GM12878 (cell line): Measurements from ENCODE around the gene PVALEF. TPM values are rescaled to one million over a fixed set of nuclear protein-coding genes. Genes with fewer than 3 reads are reported as not detected.

Source experiments
- ATAC-seq: fragments of 200-7000 bp; cut with Tn5 transposase; 3 replicates; pipeline ENCODE4 v1.9.1; 2020; ENCODE audit warnings: mild to moderate bottlenecking, moderate library complexity
- BruUV-seq: library from RNA; stranded (reverse); fragments of 400-500 nt; replicated peaks from 2 replicates; lab custom pipeline; 2021; lab: Mats Ljungman, UMichigan
- CTCF ChIA-PET: fragments of 300-600 bp; sonication (Branson Sonifier 250); formaldehyde crosslinking; extraction: SDS; loops from one replicate; lab custom pipeline; 2021; ENCODE audit warnings: inconsistent platforms; lab: Yijun Ruan, JAX
- POLR2A ChIA-PET: fragments of 350-600 bp; formaldehyde crosslinking; extraction: SDS; loops from one replicate; lab custom pipeline; 2021; ENCODE audit warnings: inconsistent platforms; lab: Charles Lee
- RAD21 ChIA-PET: fragments of 300-600 bp; sonication (Branson Sonifier 250); formaldehyde crosslinking; loops from one replicate; lab custom pipeline; 2023; ENCODE audit warnings: antibody characterized with exemption; ENCODE audit not compliant: unreplicated experiment; lab: Charles Lee
- SMC1A ChIA-PET: fragments of 300-600 bp; sonication (Branson Sonifier 250); formaldehyde crosslinking; loops from one replicate; lab custom pipeline; 2023; ENCODE audit not compliant: unreplicated experiment, uncharacterized antibody; lab: Charles Lee
- DNase-seq: peaks from one replicate; pipeline ENCODE4 v3.0.0-alpha.2; 2011; ENCODE audit warnings: low read depth, low spot score
- FAIRE-seq: peaks from 3 replicates; lab custom pipeline; 2011; peaks lifted over from hg19 to GRCh38; lab: Jason Lieb, UNC
- H2AFZ ChIP-seq: 2 replicates; pipeline ENCODE4 v1.6.0; 2011; ENCODE audit warnings: low read depth, low read length, control low read depth; ENCODE audit not compliant: control insufficient read depth
- H3K27ac ChIP-seq: 2 replicates; pipeline ENCODE4 v1.5.1; 2011; ENCODE audit warnings: control low read depth; ENCODE audit not compliant: control insufficient read depth, insufficient read depth
- H3K27me3 ChIP-seq, 2 experiments: replicated peaks in 1 of 2; 2 replicates each; pipeline versions ENCODE4 v1.6.0 to v1.6.1; 2011; ENCODE audit warnings: low read length in 1 of 2; ENCODE audit not compliant: control insufficient read depth in 2 of 2, insufficient read depth in 2 of 2
- H3K36me3 ChIP-seq, 2 experiments: 2 replicates each; pipeline ENCODE4 v1.5.1; 2011; ENCODE audit warnings: low read length in 1 of 2; ENCODE audit not compliant: control insufficient read depth in 2 of 2, insufficient read depth in 2 of 2
- H3K4me1 ChIP-seq: 2 replicates; pipeline ENCODE4 v1.6.1; 2011; ENCODE audit warnings: mild to moderate bottlenecking, low read length, moderate library complexity, mixed read lengths; ENCODE audit not compliant: control insufficient read depth, insufficient read depth
- H3K4me2 ChIP-seq: 2 replicates; pipeline ENCODE4 v1.6.0; 2011; ENCODE audit warnings: control low read depth; ENCODE audit not compliant: control insufficient read depth, insufficient read depth
- H3K4me3 ChIP-seq: fragments of 200-600 bp; sonication (generic); 2 replicates; pipeline ENCODE4 v1.5.1; 2016
- H3K79me2 ChIP-seq: 2 replicates; pipeline ENCODE4 v1.6.0; 2011; ENCODE audit warnings: low read length; ENCODE audit not compliant: control insufficient read depth, insufficient read depth
- H3K9ac ChIP-seq: 2 replicates; pipeline ENCODE4 v1.8.0; 2011; ENCODE audit warnings: low read length, control low read depth, mixed read lengths; ENCODE audit not compliant: control insufficient read depth, insufficient read depth
- H3K9me3 ChIP-seq: replicated peaks from 3 replicates; pipeline ENCODE4 v1.5.1; 2011; ENCODE audit warnings: mild to moderate bottlenecking, low read length; ENCODE audit not compliant: control insufficient read depth, insufficient read depth
- H4K20me1 ChIP-seq: 2 replicates; pipeline ENCODE4 v1.6.0; 2011; ENCODE audit not compliant: control insufficient read depth, insufficient read depth
- CTCF ChIP-seq, 3 experiments: IDR thresholded peaks in 2 of 3; conservative IDR thresholded peaks in 1 of 3; 2 replicates each; pipeline ENCODE4 v1.5.1; 2011; ENCODE audit warnings: low read depth in 3 of 3, low read length in 3 of 3, mild to moderate bottlenecking in 3 of 3, control low read depth in 2 of 3, moderate library complexity in 2 of 3, inconsistent platforms in 1 of 3, mixed read lengths in 1 of 3; ENCODE audit not compliant: control insufficient read depth in 2 of 3, insufficient read depth in 1 of 3; ENCODE audit errors: extremely low read depth in 1 of 3
- ETV6 ChIP-seq, 2 experiments: fragments of 450-650 bp in 1 of 2; IDR thresholded peaks in 1 of 2; conservative IDR thresholded peaks in 1 of 2; 2 replicates each; pipeline ENCODE4 v1.6.1; 2014; ENCODE audit warnings: antibody characterized with exemption in 1 of 2, borderline replicate concordance in 1 of 2, low read depth in 1 of 2, mild to moderate bottlenecking in 1 of 2, moderate library complexity in 1 of 2
- HDGF ChIP-seq: fragments of 450-650 bp; IDR thresholded peaks from 2 replicates; pipeline ENCODE4 v1.6.1; 2016; ENCODE audit warnings: antibody characterized with exemption
- MTA2 ChIP-seq: fragments of 450-650 bp; IDR thresholded peaks from 2 replicates; pipeline ENCODE4 v1.6.1; 2016; ENCODE audit warnings: low read depth, mild to moderate bottlenecking, moderate library complexity
- ZZZ3 ChIP-seq: IDR thresholded peaks from 2 replicates; pipeline ENCODE4 v1.6.1; 2011; ENCODE audit warnings: low read depth; ENCODE audit not compliant: control insufficient read depth, insufficient read length
- WGBS: methylation state at CpG from one replicate; pipeline ENCODE4 v1.1.6; 2016; ENCODE audit warnings: low lambda C conversion rate; ENCODE audit not compliant: insufficient replicate concordance, insufficient coverage; ENCODE audit errors: missing lambda C conversion rate; 5-methylcytosine and 5-hydroxymethylcytosine counted together
- in situ Hi-C: fragments of 300-500 bp; cut with MboI; formaldehyde crosslinking; loops from 9 replicates; pipeline ENCODE4 v1.14.3; 2018; ENCODE audit warnings: mixed read lengths
- intact Hi-C: fragments of 100-400 bp; cut with micrococcal nuclease; formaldehyde crosslinking; loops from one replicate; pipeline ENCODE4 v1.14.2; 2022; ENCODE audit not compliant: unreplicated experiment
- polyA plus RNA-seq, 11 experiments: library from polyadenylated mRNA; depleted of rRNA in 4 of 11; unstranded in 6 of 11; stranded (reverse) in 5 of 11; fragments of >200 nt; fragmentation: Nextera tagmentation in 4 of 11; fragmentation: Illumina TruSeq in 1 of 11; extraction: Ambion mirVana in 4 of 11; extraction: Trizol in 1 of 11; gene quantifications; 1 replicate in 1 of 11; 2 replicates in 10 of 11; pipeline versions ENCODE4 v1.2.1 to v1.2.3, GENCODE V29; 2011 to 2016; ENCODE audit warnings: inconsistent platforms in 2 of 11, missing spikeins in 2 of 11, low read depth in 1 of 11
- total RNA-seq, 4 experiments: library from RNA; depleted of rRNA in 3 of 4; stranded (reverse); fragments of >200 nt in 3 of 4; fragmentation: Illumina TruSeq in 1 of 4; extraction: Trizol in 1 of 4; gene quantifications; 2 replicates each; pipeline versions ENCODE4 v1.2.1 to v1.2.3, GENCODE V29; 2013 to 2021
- TF ChIP-seq, protein P1 (sequence below): IDR thresholded peaks from 2 replicates; pipeline ENCODE4 v1.6.1; 2011; ENCODE audit warnings: low read depth, low read length, improper control_type of control experiment, borderline replicate concordance

Gene PVALEF
- total and polyA plus RNA-seq, 10 of the 15 experiments (the other 5 are each of a cell fraction or from before 2014, with no cell fraction given): not detected

- Histone ChIP-seq H3K4me1 (no peaks in the 10 kb centered on the region), H3K79me2 (no peaks in the 10 kb centered on the region), H3K4me2 (no peak overlapping the region), H3K9ac (no peak overlapping the region), H3K4me3 (no peak overlapping the region), H4K20me1 (no peaks in the 10 kb centered on the region), H2AFZ (no peak overlapping the region), H3K27me3 (no peaks in the 10 kb centered on the region), H3K36me3 (peaks cover 4 to 6% of the 10 kb centered on the region in 2 experiments; a peak in 2 of 4 replicates), H3K27ac (no peak overlapping the region), H3K9me3 (no peaks in the 10 kb centered on the region)
- BruUV-seq: TSS peak; percentile 54
- ChIA-PET POLR2A (no interaction called here), CTCF (no interaction called here), RAD21 (no interaction called here), SMC1A (no interaction called here)
- DNase-seq (no peak), ATAC-seq (peak; percentile 87), FAIRE-seq (peak; percentile 23)
- 70% methylated on average over 27 of the region's 27 CpGs for WGBS
- intact Hi-C loops (no loop called here), in situ Hi-C loops (no loop called here)
- TF ChIP-seq HDGF (no peak), CTCF (IDR thresholded peaks at IDR 0.05 in 2 of 3, conservative IDR thresholded peaks at IDR 0.05 in 1 of 3; ENCODE audit: control insufficient read depth in 2 of 3, extremely low read depth in 1 of 3, insufficient read depth in 1 of 3, low read depth in 3 of 3, low read length in 3 of 3) (peak; percentile 18 to 45 (median 42); a peak in 4 of 6 replicates), MTA2 (no peak), ETV6 (conservative IDR thresholded peaks at IDR 0.05 in 1 of 2, IDR thresholded peaks at IDR 0.05 in 1 of 2; ENCODE audit: borderline replicate concordance in 1 of 2, low read depth in 1 of 2) (no peak), ZZZ3 (no peak)
- TF ChIP-seq, protein P1, sequence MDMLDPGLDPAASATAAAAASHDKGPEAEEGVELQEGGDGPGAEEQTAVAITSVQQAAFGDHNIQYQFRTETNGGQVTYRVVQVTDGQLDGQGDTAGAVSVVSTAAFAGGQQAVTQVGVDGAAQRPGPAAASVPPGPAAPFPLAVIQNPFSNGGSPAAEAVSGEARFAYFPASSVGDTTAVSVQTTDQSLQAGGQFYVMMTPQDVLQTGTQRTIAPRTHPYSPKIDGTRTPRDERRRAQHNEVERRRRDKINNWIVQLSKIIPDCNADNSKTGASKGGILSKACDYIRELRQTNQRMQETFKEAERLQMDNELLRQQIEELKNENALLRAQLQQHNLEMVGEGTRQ: no peak
Observed at GRCh38 chr17:81200695-81201580, 35.6 kb downstream of the PVALEF start.
